ENCODE measurements around the gene STRAP. TPM values are rescaled to one million over a fixed set of nuclear protein-coding genes. Genes with fewer than 3 reads are reported as not detected.
A peak's percentile ranks its signal among the peaks of the same experiment; 100 is the strongest.
"Not testable (repeated sequence)": the region's sequence is repeated elsewhere in the genome, so short reads cannot be mapped to it uniquely, and the experiment has no call there.

STRAP gene
- total RNA-seq, 2 donors from 2014 or later: 98.1 to 108 TPM

GRCh38 chr12:15883536-15883935, 1.3 kb downstream of the STRAP start:
- H3K4me3 Mint-ChIP-seq: peak overlapping the region; percentile 92

GRCh38 chr12:15886372-15887042, 4.3 kb downstream of the STRAP start:
- DNase-seq (no peak), ATAC-seq (no peak)
- Mint-ChIP-seq H3K4me1 (peaks cover 42% of the 10 kb centered on the region), H3K27me3 (no peaks in the 10 kb centered on the region), H3K27ac (peak overlapping the region; percentile 99), H3K4me3 (no peak overlapping the region), H3K36me3 (ENCODE audit: low read depth) (peaks cover 5% of the 10 kb centered on the region)
- H3K9me3 ChIP-seq (ENCODE audit: control insufficient read depth, low read length, poor library complexity, severe bottlenecking): no peaks in the 10 kb centered on the region

More at GRCh38 chr12:15883536-15883935, 1.3 kb downstream of the STRAP start:
- H3K9me3 ChIP-seq (ENCODE audit: control insufficient read depth, low read length, poor library complexity, severe bottlenecking): no peaks in the 10 kb centered on the region
- H3K36me3 Mint-ChIP-seq (ENCODE audit: low read depth): peaks cover 3% of the 10 kb centered on the region
- peaks cover 39% of the 10 kb centered on the region for H3K4me1 Mint-ChIP-seq
- no peak for ATAC-seq
- no peak for DNase-seq
- peak overlapping the region; percentile 99 for H3K27ac Mint-ChIP-seq
- H3K27me3 Mint-ChIP-seq: no peaks in the 10 kb centered on the region

GRCh38 chr12:15887043-15887817, 5.0 kb downstream of the STRAP start:
- H3K36me3 Mint-ChIP-seq (ENCODE audit: low read depth): peaks cover 5% of the 10 kb centered on the region
- H3K27ac Mint-ChIP-seq: peak overlapping the region; percentile 99
- no peaks in the 10 kb centered on the region for H3K9me3 ChIP-seq (ENCODE audit: control insufficient read depth, low read length, poor library complexity, severe bottlenecking)
- no peak for DNase-seq
- H3K27me3 Mint-ChIP-seq: no peaks in the 10 kb centered on the region
- H3K4me3 Mint-ChIP-seq: no peak overlapping the region
- peaks cover 38% of the 10 kb centered on the region for H3K4me1 Mint-ChIP-seq
- no peak for ATAC-seq

GRCh38 chr12:15892645-15893259, 10.6 kb downstream of the STRAP start:
- H3K4me3 Mint-ChIP-seq: no peak overlapping the region
- H3K9me3 ChIP-seq (ENCODE audit: control insufficient read depth, low read length, poor library complexity, severe bottlenecking): no peaks in the 10 kb centered on the region
- H3K4me1 Mint-ChIP-seq: peaks cover 16% of the 10 kb centered on the region
- no peak overlapping the region for H3K27ac Mint-ChIP-seq
- no peaks in the 10 kb centered on the region for H3K27me3 Mint-ChIP-seq
- DNase-seq (no peak), ATAC-seq (no peak)
- H3K36me3 Mint-ChIP-seq (ENCODE audit: low read depth): peaks cover 2% of the 10 kb centered on the region

GRCh38 chr12:15893260-15893659, 11.1 kb downstream of the STRAP start:
- no peak overlapping the region for H3K27ac Mint-ChIP-seq
- H3K36me3 Mint-ChIP-seq (ENCODE audit: low read depth): peaks cover 2% of the 10 kb centered on the region
- DNase-seq: no peak
- no peak for ATAC-seq
- H3K27me3 Mint-ChIP-seq: no peaks in the 10 kb centered on the region
- H3K4me1 Mint-ChIP-seq: peaks cover 11% of the 10 kb centered on the region
- H3K9me3 ChIP-seq (ENCODE audit: control insufficient read depth, low read length, poor library complexity, severe bottlenecking): no peaks in the 10 kb centered on the region
- no peak overlapping the region for H3K4me3 Mint-ChIP-seq

GRCh38 chr12:15896867-15897266, 14.7 kb downstream of the STRAP start:
- no peak overlapping the region for H3K27ac Mint-ChIP-seq
- DNase-seq (no peak), ATAC-seq (no peak)
- H3K27me3 Mint-ChIP-seq: no peaks in the 10 kb centered on the region
- peaks cover 5% of the 10 kb centered on the region for H3K36me3 Mint-ChIP-seq (ENCODE audit: low read depth)
- peaks cover 8% of the 10 kb centered on the region for H3K4me1 Mint-ChIP-seq
- no peak overlapping the region for H3K4me3 Mint-ChIP-seq
- H3K9me3 ChIP-seq (ENCODE audit: control insufficient read depth, low read length, poor library complexity, severe bottlenecking): no peaks in the 10 kb centered on the region

GRCh38 chr12:15897433-15897832, 15.2 kb downstream of the STRAP start:
- Mint-ChIP-seq H3K36me3 (ENCODE audit: low read depth) (peaks cover 5% of the 10 kb centered on the region), H3K4me1 (peaks cover 8% of the 10 kb centered on the region), H3K27me3 (no peaks in the 10 kb centered on the region), H3K27ac (no peak overlapping the region), H3K4me3 (no peak overlapping the region)
- no peak for ATAC-seq
- DNase-seq: no peak
- no peaks in the 10 kb centered on the region for H3K9me3 ChIP-seq (ENCODE audit: control insufficient read depth, low read length, poor library complexity, severe bottlenecking)

- DNase-seq: no peak
Measured at GRCh38 chr12:15899282-15899870, 17.2 kb downstream of the STRAP start.

GRCh38 chr12:15904378-15904920, 22.3 kb downstream of the STRAP start:
- H3K4me3 Mint-ChIP-seq: no peak overlapping the region
- H3K36me3 Mint-ChIP-seq (ENCODE audit: low read depth): peaks cover 5% of the 10 kb centered on the region
- ATAC-seq (no peak), DNase-seq (no peak)
- H3K9me3 ChIP-seq (ENCODE audit: control insufficient read depth, low read length, poor library complexity, severe bottlenecking): no peaks in the 10 kb centered on the region
- peaks cover 3% of the 10 kb centered on the region for H3K4me1 Mint-ChIP-seq
- H3K27ac Mint-ChIP-seq: no peak overlapping the region
- no peaks in the 10 kb centered on the region for H3K27me3 Mint-ChIP-seq

More at GRCh38 chr12:15899282-15899870, 17.2 kb downstream of the STRAP start:
- H3K27me3 Mint-ChIP-seq: no peaks in the 10 kb centered on the region
- H3K4me3 Mint-ChIP-seq: no peak overlapping the region
- H3K4me1 Mint-ChIP-seq: peaks cover 8% of the 10 kb centered on the region
- peak overlapping the region; percentile 76 for H3K27ac Mint-ChIP-seq
- ATAC-seq: peak; percentile 63
- H3K36me3 Mint-ChIP-seq (ENCODE audit: low read depth): peaks cover 5% of the 10 kb centered on the region
- no peaks in the 10 kb centered on the region for H3K9me3 ChIP-seq (ENCODE audit: control insufficient read depth, low read length, poor library complexity, severe bottlenecking)

- DNase-seq: no peak
- H3K9me3 ChIP-seq (ENCODE audit: control insufficient read depth, low read length, poor library complexity, severe bottlenecking): no peaks in the 10 kb centered on the region
- Mint-ChIP-seq H3K27me3 (no peaks in the 10 kb centered on the region), H3K36me3 (ENCODE audit: low read depth) (no peaks in the 10 kb centered on the region), H3K4me3 (peak overlapping the region; percentile 94), H3K27ac (peak overlapping the region; percentile 41), H3K4me1 (peaks cover 9% of the 10 kb centered on the region)
- no peak for ATAC-seq
Measured at GRCh38 chr12:15910468-15910863, 28.3 kb downstream of the STRAP start.

GRCh38 chr12:15910864-15911721, 28.9 kb downstream of the STRAP start, which contains the start of gene DERA:
DERA (plus strand) TSS chr12:15911332; CDS start chr12:15911384, 52 bp downstream.
- ATAC-seq (peak; percentile 91), DNase-seq (peak; percentile 30 to 59 (median 48))
- Mint-ChIP-seq H3K4me1 (peaks cover 9% of the 10 kb centered on the region), H3K4me3 (peak within 1 kb of the TSS; percentile 94), H3K27ac (peak within 1 kb of the TSS; percentile 91), H3K27me3 (no peaks in the 10 kb centered on the region), H3K36me3 (ENCODE audit: low read depth) (no peaks in the 10 kb centered on the region)
- H3K9me3 ChIP-seq (ENCODE audit: control insufficient read depth, low read length, poor library complexity, severe bottlenecking): no peaks in the 10 kb centered on the region

GRCh38 chr12:15911931-15912330, 29.7 kb downstream of the STRAP start:
- DNase-seq; H3K36me3 Mint-ChIP-seq (ENCODE audit: low read depth); ATAC-seq; H3K27me3 Mint-ChIP-seq; H3K4me1 Mint-ChIP-seq; H3K9me3 ChIP-seq (ENCODE audit: control insufficient read depth, low read length, poor library complexity, severe bottlenecking): not testable (repeated sequence)
- peak overlapping the region; percentile 94 for H3K4me3 Mint-ChIP-seq
- peak overlapping the region; percentile 91 for H3K27ac Mint-ChIP-seq
